ENCODE results near the gene CCDC9B. TPM values are rescaled to one million over a fixed set of nuclear protein-coding genes. Genes with fewer than 3 reads are reported as not detected.

The CCDC9B gene
- polyA plus RNA-seq, 1 of the 3 experiments (the other 2 are of a cell fraction): 13.7 TPM

DNA sequence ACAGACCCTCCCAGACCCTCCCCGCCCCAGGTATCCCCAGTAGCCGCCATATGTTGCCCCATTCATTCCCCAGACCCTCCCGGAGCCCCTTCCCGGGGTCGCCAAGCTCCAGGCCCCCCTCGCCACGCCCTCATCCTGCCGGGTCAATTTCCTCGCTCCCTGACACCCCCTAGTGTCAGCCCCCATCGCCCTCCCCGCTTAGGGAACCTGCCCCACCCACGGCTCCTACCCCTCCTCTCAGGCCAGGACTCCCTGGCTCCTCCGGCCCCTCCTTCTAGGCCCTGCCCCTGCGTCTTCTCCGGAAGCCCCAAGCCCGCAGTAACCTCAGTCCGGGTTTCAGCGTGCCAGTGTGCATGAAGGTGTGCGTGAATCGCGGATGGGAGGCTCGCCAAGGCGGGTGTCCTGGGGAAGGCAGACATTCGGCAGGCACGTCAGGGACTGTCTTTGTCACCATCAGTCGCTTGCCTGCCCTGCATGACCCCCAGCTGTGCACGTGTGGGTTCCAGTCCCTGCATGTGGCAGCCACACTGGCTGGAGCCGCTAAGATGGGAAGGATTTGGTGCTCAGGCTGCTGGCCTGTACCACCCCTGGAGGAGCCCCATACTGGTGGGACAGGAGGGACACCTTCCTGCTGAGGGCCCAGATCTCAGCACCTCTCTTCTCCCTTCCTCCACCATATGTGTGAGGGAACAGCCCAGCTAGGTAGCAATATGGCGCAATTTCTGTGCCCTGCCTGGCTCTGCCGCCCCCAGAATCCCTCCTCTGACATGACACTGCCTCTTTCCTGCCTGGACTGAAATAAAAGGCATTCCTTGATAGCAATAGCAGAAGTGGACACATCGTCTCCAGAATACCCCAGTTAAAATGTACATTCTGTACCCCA, 18.0 kb upstream of the CCDC9B start:
- TF ChIP-seq EP300 (IDR thresholded peaks at IDR 0.05; ENCODE audit: borderline replicate concordance in 1 of 2, low read depth in 1 of 2, low read length in 1 of 2): no peak
- TF ChIP-seq, protein P1, sequence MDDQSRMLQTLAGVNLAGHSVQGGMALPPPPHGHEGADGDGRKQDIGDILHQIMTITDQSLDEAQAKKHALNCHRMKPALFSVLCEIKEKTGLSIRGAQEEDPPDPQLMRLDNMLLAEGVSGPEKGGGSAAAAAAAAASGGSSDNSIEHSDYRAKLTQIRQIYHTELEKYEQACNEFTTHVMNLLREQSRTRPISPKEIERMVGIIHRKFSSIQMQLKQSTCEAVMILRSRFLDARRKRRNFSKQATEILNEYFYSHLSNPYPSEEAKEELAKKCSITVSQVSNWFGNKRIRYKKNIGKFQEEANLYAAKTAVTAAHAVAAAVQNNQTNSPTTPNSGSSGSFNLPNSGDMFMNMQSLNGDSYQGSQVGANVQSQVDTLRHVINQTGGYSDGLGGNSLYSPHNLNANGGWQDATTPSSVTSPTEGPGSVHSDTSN (IDR thresholded peaks at IDR 0.05): no peak
- TF ChIP-seq FOXJ3 (CRISPR knock-in tag; IDR thresholded peaks at IDR 0.05): peak; percentile 20; the same call in 1 of the 2 replicates
- TF ChIP-seq MXI1 (IDR thresholded peaks at IDR 0.05; ENCODE audit: low read depth, low read length): peak; percentile 82
- CTCF ChIA-PET: interaction anchor here (0.7 to 70.6 kb wide), 7 partner anchors 9 to 141 kb away, joined by 3 to 2194 read pairs (median 5); partner anchors contain the start of genes ANKRD63, CCDC9B, INAFM2 and PLCB2
- 23% methylated on average over 26 of the region's 31 CpGs for WGBS (ENCODE audit: low lambda C conversion rate)

DNA sequence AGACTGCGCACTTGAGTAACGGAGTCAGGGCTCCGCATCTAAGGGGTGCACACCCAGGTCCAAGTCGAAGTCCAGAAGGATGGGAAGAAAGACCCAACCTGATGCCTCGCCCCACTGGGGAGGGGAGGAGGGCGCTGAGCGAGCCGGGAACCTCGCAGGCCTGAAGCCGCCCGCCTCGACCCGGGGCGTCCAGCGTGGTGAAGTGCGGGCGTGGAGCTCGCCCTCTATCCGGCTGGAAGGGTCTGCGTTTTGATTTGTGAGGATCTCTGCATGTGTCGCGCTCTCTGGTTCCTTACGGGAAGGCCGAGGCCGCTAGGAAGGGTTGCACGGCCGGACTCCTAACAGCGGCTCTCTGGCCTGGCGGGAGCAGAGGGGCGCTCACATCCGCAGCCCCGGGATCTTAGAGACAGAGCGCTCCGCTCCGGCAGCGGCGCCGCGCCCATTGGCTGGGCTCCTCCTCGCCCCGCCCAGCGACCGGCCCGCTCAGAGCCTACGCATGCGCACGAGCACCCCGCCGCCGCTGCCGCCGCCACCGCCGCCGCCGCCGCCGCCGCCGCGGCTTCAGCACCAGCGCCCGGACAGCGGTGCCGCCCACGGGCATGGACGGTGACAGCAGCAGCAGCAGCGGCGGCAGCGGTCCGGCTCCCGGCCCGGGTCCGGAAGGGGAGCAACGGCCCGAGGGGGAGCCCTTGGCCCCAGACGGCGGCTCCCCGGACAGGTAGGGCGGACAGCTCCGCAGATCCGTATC, 17.2 kb upstream of the CCDC9B start, which contains the start of gene DISP2:
Gene DISP2, plus strand, starts transcription at position 497 of the 748 bp plus-strand sequence. Its CDS starts 103 bp downstream, at position 600.
- Histone ChIP-seq H4K20me1 (ENCODE audit: insufficient read depth) (no peaks in the 10 kb centered on the region), H3K4me1 (ENCODE audit: control insufficient read depth in 1 of 2, insufficient read depth in 2 of 2, low read depth in 1 of 2, low read length in 1 of 2) (peaks cover 0 to 36% of the 10 kb centered on the region in 2 experiments; a peak in 2 of 4 replicates), H3K27ac (ENCODE audit: low read depth in 2 of 2, low read length in 1 of 2) (peak within 1 kb of the TSS in 1 of 2 experiments; percentile 92; a peak in 2 of 4 replicates), H3K4me2 (peak within 1 kb of the TSS; percentile 92), H2AFZ (ENCODE audit: low read depth) (peak within 1 kb of the TSS; percentile 95), H3K9me2 (no peaks in the 10 kb centered on the region), H3K9me3 (no peaks in the 10 kb centered on the region), H3K4me3 (ENCODE audit: low read depth in 2 of 2, low read length in 1 of 2) (peak within 1 kb of the TSS; percentile 59), H3F3A (replicated peaks; ENCODE audit: insufficient read depth) (peaks cover 6% of the 10 kb centered on the region), H3K36me3 (replicated peaks in 1 of 2; ENCODE audit: control insufficient read depth in 1 of 2, insufficient read depth in 2 of 2, low read length in 1 of 2) (no peaks in the 10 kb centered on the region), H3K27me3 (ENCODE audit: insufficient read depth) (0 out of 2 replicates have a peak, but pooled peaks cover 11% of the 10 kb centered on the region), H3K9ac (no peak within 1 kb of the TSS), H3K79me2 (ENCODE audit: insufficient read depth) (no peaks in the 10 kb centered on the region)
- DNase-seq: peak; percentile 100
- ChIA-PET POLR2A (interaction anchor here (1.0 to 1.4 kb wide), 3 partner anchors 9 to 17 kb away, joined by 3 to 5 read pairs (median 3); partner anchors contain the start of gene CCDC9B), CTCF (interaction anchor here (1.1 to 70.6 kb wide), 7 partner anchors 10 to 149 kb away, joined by 3 to 2194 read pairs (median 5); partner anchors contain the start of genes ANKRD63, CCDC9B, INAFM2 and PLCB2)
- 28% methylated on average over 12 of the region's 82 CpGs for WGBS (ENCODE audit: low lambda C conversion rate)
- TF ChIP-seq SMC3 (IDR thresholded peaks at IDR 0.05; ENCODE audit: low read depth, low read length): no peak
- TF ChIP-seq NFIC (IDR thresholded peaks at IDR 0.05; ENCODE audit: borderline replicate concordance): no peak
- TF ChIP-seq, protein P2, sequence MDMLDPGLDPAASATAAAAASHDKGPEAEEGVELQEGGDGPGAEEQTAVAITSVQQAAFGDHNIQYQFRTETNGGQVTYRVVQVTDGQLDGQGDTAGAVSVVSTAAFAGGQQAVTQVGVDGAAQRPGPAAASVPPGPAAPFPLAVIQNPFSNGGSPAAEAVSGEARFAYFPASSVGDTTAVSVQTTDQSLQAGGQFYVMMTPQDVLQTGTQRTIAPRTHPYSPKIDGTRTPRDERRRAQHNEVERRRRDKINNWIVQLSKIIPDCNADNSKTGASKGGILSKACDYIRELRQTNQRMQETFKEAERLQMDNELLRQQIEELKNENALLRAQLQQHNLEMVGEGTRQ (IDR thresholded peaks at IDR 0.05; ENCODE audit: borderline replicate concordance, low read depth, low read length): no peak
- TF ChIP-seq, protein P3, sequence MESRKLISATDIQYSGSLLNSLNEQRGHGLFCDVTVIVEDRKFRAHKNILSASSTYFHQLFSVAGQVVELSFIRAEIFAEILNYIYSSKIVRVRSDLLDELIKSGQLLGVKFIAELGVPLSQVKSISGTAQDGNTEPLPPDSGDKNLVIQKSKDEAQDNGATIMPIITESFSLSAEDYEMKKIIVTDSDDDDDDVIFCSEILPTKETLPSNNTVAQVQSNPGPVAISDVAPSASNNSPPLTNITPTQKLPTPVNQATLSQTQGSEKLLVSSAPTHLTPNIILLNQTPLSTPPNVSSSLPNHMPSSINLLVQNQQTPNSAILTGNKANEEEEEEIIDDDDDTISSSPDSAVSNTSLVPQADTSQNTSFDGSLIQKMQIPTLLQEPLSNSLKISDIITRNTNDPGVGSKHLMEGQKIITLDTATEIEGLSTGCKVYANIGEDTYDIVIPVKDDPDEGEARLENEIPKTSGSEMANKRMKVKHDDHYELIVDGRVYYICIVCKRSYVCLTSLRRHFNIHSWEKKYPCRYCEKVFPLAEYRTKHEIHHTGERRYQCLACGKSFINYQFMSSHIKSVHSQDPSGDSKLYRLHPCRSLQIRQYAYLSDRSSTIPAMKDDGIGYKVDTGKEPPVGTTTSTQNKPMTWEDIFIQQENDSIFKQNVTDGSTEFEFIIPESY (IDR thresholded peaks at IDR 0.05; ENCODE audit: borderline replicate concordance, low read depth): no peak
- TF ChIP-seq, protein P4, sequence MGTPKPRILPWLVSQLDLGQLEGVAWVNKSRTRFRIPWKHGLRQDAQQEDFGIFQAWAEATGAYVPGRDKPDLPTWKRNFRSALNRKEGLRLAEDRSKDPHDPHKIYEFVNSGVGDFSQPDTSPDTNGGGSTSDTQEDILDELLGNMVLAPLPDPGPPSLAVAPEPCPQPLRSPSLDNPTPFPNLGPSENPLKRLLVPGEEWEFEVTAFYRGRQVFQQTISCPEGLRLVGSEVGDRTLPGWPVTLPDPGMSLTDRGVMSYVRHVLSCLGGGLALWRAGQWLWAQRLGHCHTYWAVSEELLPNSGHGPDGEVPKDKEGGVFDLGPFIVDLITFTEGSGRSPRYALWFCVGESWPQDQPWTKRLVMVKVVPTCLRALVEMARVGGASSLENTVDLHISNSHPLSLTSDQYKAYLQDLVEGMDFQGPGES (IDR thresholded peaks at IDR 0.05; ENCODE audit: low read depth, low read length): no peak
- TF ChIP-seq TCF12 (IDR thresholded peaks at IDR 0.05): no peak
- TF ChIP-seq GATA2 (CRISPR knock-in tag; IDR thresholded peaks at IDR 0.05): no peak
- no peak for TF ChIP-seq FOXJ3 (CRISPR knock-in tag; IDR thresholded peaks at IDR 0.05)
- no peak for TF ChIP-seq JUND (IDR thresholded peaks at IDR 0.05)
- TF ChIP-seq, protein P5, sequence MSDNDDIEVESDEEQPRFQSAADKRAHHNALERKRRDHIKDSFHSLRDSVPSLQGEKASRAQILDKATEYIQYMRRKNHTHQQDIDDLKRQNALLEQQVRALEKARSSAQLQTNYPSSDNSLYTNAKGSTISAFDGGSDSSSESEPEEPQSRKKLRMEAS (IDR thresholded peaks at IDR 0.05; ENCODE audit: low read depth): peak; percentile 34; the same call in 1 of the 2 replicates
- peak; percentile 72; the same call in 1 of the 2 replicates for TF ChIP-seq SIN3A (IDR thresholded peaks at IDR 0.05; ENCODE audit: borderline replicate concordance, low read depth, low read length)
- TF ChIP-seq RCOR1 (IDR thresholded peaks at IDR 0.05; ENCODE audit: low read length): no peak
- TF ChIP-seq POLR2AphosphoS5 (IDR thresholded peaks at IDR 0.05; ENCODE audit: low read depth, low read length): 0 out of 2 replicates have a peak, but pooled peaks have one; percentile 31
- TF ChIP-seq GABPA (IDR thresholded peaks at IDR 0.05; ENCODE audit: low read depth): no peak
- TF ChIP-seq RAD21 (IDR thresholded peaks at IDR 0.05; ENCODE audit: low read length): no peak

More for the DNA sequence above, 18.0 kb upstream of the CCDC9B start:
- Histone ChIP-seq H3K4me2 (peak overlapping the region; percentile 92), H3K9me3 (no peaks in the 10 kb centered on the region), H3K36me3 (replicated peaks in 1 of 2; ENCODE audit: control insufficient read depth in 1 of 2, insufficient read depth in 2 of 2, low read length in 1 of 2) (no peaks in the 10 kb centered on the region), H3K4me1 (ENCODE audit: control insufficient read depth in 1 of 2, insufficient read depth in 2 of 2, low read depth in 1 of 2, low read length in 1 of 2) (peaks cover 0 to 34% of the 10 kb centered on the region in 2 experiments; a peak in 2 of 4 replicates), H3K79me2 (ENCODE audit: insufficient read depth) (no peaks in the 10 kb centered on the region), H3K27me3 (ENCODE audit: insufficient read depth) (0 out of 2 replicates have a peak, but pooled peaks cover 11% of the 10 kb centered on the region), H3K9ac (no peak overlapping the region), H4K20me1 (ENCODE audit: insufficient read depth) (no peaks in the 10 kb centered on the region), H3F3A (replicated peaks; ENCODE audit: insufficient read depth) (peaks cover 6% of the 10 kb centered on the region), H3K4me3 (ENCODE audit: low read depth in 2 of 2, low read length in 1 of 2) (peak overlapping the region; percentile 57 to 59), H3K9me2 (no peaks in the 10 kb centered on the region), H3K27ac (ENCODE audit: low read depth in 2 of 2, low read length in 1 of 2) (peak overlapping the region in 1 of 2 experiments; percentile 28; a peak in 1 of 4 replicates), H2AFZ (ENCODE audit: low read depth) (no peak overlapping the region)
- DNase-seq: peak; percentile 76
- POLR2A ChIA-PET: interaction anchor here (1.4 kb wide), 1 partner anchor 8 kb away, joined by 3 read pairs; no protein-coding TSS in a partner anchor

Measured in SK-N-SH (cell line).